ENCODE results near the gene RANGAP1.

- TF ChIP-seq, protein P1, sequence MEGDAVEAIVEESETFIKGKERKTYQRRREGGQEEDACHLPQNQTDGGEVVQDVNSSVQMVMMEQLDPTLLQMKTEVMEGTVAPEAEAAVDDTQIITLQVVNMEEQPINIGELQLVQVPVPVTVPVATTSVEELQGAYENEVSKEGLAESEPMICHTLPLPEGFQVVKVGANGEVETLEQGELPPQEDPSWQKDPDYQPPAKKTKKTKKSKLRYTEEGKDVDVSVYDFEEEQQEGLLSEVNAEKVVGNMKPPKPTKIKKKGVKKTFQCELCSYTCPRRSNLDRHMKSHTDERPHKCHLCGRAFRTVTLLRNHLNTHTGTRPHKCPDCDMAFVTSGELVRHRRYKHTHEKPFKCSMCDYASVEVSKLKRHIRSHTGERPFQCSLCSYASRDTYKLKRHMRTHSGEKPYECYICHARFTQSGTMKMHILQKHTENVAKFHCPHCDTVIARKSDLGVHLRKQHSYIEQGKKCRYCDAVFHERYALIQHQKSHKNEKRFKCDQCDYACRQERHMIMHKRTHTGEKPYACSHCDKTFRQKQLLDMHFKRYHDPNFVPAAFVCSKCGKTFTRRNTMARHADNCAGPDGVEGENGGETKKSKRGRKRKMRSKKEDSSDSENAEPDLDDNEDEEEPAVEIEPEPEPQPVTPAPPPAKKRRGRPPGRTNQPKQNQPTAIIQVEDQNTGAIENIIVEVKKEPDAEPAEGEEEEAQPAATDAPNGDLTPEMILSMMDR (IDR thresholded peaks at IDR 0.05), result no peak
- TF ChIP-seq POLR2A (IDR thresholded peaks at IDR 0.05), result no peak
These were observed 82.9 kb downstream of the RANGAP1 start for GRCh38 chr22:41203118-41203517.
